Heart left ventricle (tissue), 13 donors: ENCODE results near the gene MX2.

Experiments
- CTCF ChIP-seq, 12 donors: fragments of 200-600 bp; sonication (generic) in 4 of 12; IDR thresholded peaks; one replicate each; pipeline versions ENCODE4 v1.5.0 to v1.8.0; 2018 to 2022; ENCODE audit warnings: antibody characterized with exemption in 12 of 12, mild to moderate bottlenecking in 5 of 12
- POLR2A ChIP-seq, 2 donors: fragments of 450-650 bp; IDR thresholded peaks; one replicate each; pipeline ENCODE4 v1.6.1; 2017; ENCODE audit warnings: antibody characterized with exemption in 2 of 2, mild to moderate bottlenecking in 2 of 2, moderate library complexity in 2 of 2
- donor health status: ischemic (EF 13 %, LVEDD 7.1; RV severe dilation, severe dysfunction).
- donor health status: DM: no; HTN: yes; CAD: no.
- donor health status: DM: no; HTN: no; CAD: no.
- donor health status: ischemic (EF 25% LVEDD 6.9; RV normal size, moderate dysfunction).
- donor health status: ischemic (EF 25% LVEDD 5.7; RV mildly dilated, moderate dysfunction).
- donor health status: ischemic (EF 35%, LVEDD 5.7; RV mildly dilated, moderate dysfunction).
- donor health status: nonischemic (EF 11% LVEDD 7.7; RV severe dilation, severe dysfunction).
- donor health status: DM: yes; HTN: yes; CAD: no.
- donor health status: PGD.
- donor health status: ischemic (EF 29% LVEDD 5.4; RV normal size, mild dysfunction).
- donor health status: nonischemic (EF 23%, LVEDD 6.1; RV moderate dilation, normal function).

- TF ChIP-seq CTCF (IDR thresholded peaks at IDR 0.05) = no peak
- TF ChIP-seq POLR2A (IDR thresholded peaks at IDR 0.05) = no peak
Measured at GRCh38 chr21:41398831-41399230, 37.0 kb downstream of the MX2 start.
